Hindlimb muscle (tissue), 1 donor: ENCODE results near the gene TRIM2. TPM values are rescaled to one million over a fixed set of nuclear protein-coding genes. Genes with fewer than 3 reads are reported as not detected.

Experiments used
- DNase-seq: peaks from one replicate; pipeline ENCODE4 v3.0.0-alpha.2; 2013
- polyA plus RNA-seq: library from polyadenylated mRNA; unstranded; fragments of 120-200 nt; gene quantifications from one replicate; pipeline ENCODE4 v1.2.1, GENCODE V29; 2013; ENCODE audit not compliant: insufficient read length

TRIM2 gene
- polyA plus RNA-seq, 1 donor = 18.7 TPM

- DNase-seq = no peak
These were observed 179.9 kb downstream of the TRIM2 start for GRCh38 chr4:153384160-153384559.

GRCh38 chr4:153385784-153386183, 181.5 kb downstream of the TRIM2 start:
- no peak for DNase-seq

GRCh38 chr4:153387981-153388380, 183.7 kb downstream of the TRIM2 start:
- DNase-seq = no peak

Other genes with a start within 250 kb of the TRIM2 start
- 3.5 TPM for gene MND1, start 140.2 kb downstream of the TRIM2 start, polyA plus RNA-seq